H4 (cell line): ENCODE data around the gene ZFPM1. TPM values are rescaled to one million over a fixed set of nuclear protein-coding genes. Genes with fewer than 3 reads are reported as not detected.
A peak's percentile ranks its signal among the peaks of the same experiment; 100 is the strongest.

ENCODE experiments used
- DNase-seq: peaks from one replicate; pipeline ENCODE4 v3.0.0-alpha.2; 2015; ENCODE audit warnings: low spot score
- total RNA-seq: library from RNA; depleted of rRNA; stranded (reverse); fragments of >200 nt; shearing (Covaris generic); gene quantifications from 2 replicates; pipeline ENCODE4 v1.2.3, GENCODE V29; 2014

The ZFPM1 gene
- total RNA-seq, 1 experiment from 2014 or later, result 0.29 TPM

GRCh38 chr16:88497561-88498462 is 44.7 kb downstream of the ZFPM1 start:
- DNase-seq, result no peak

- DNase-seq, result no peak
These were observed 45.6 kb downstream of the ZFPM1 start for GRCh38 chr16:88498576-88499208.

- DNase-seq, result no peak
These were observed 46.2 kb downstream of the ZFPM1 start for GRCh38 chr16:88499292-88499691.

GRCh38 chr16:88499836-88500251 is 46.8 kb downstream of the ZFPM1 start:
- no peak for DNase-seq

GRCh38 chr16:88500255-88500661 is 47.2 kb downstream of the ZFPM1 start:
- DNase-seq, result no peak

- no peak for DNase-seq
These were observed 49.3 kb downstream of the ZFPM1 start for GRCh38 chr16:88502371-88502770.

GRCh38 chr16:88502776-88503280 is 49.7 kb downstream of the ZFPM1 start:
- DNase-seq, result no peak

- no peak for DNase-seq
These were observed 50.3 kb downstream of the ZFPM1 start for GRCh38 chr16:88503374-88503770.

GRCh38 chr16:88503771-88504488 is 50.9 kb downstream of the ZFPM1 start:
- no peak for DNase-seq

- no peak for DNase-seq
These were observed 51.7 kb downstream of the ZFPM1 start for GRCh38 chr16:88504489-88505404.

GRCh38 chr16:88505405-88506082 is 52.5 kb downstream of the ZFPM1 start:
- DNase-seq, result peak; percentile 47

- no peak for DNase-seq
These were observed 53.6 kb downstream of the ZFPM1 start for GRCh38 chr16:88506723-88507122.

- no peak for DNase-seq
These were observed 54.2 kb downstream of the ZFPM1 start for GRCh38 chr16:88507231-88507743.

- no peak for DNase-seq
These were observed 55.3 kb downstream of the ZFPM1 start for GRCh38 chr16:88508376-88508867.

- DNase-seq, result no peak
These were observed 56.0 kb downstream of the ZFPM1 start for GRCh38 chr16:88508868-88509748.

- DNase-seq, result no peak
These were observed 56.6 kb downstream of the ZFPM1 start for GRCh38 chr16:88509749-88510069.

- DNase-seq, result no peak
These were observed 57.3 kb downstream of the ZFPM1 start for GRCh38 chr16:88510091-88510994.

GRCh38 chr16:88511060-88511459 is 58.0 kb downstream of the ZFPM1 start:
- DNase-seq, result no peak
